Endothelial cell of umbilical vein (primary cell): ENCODE measurements around the gene KRTCAP2.

ENCODE experiments used
- EZH2 ChIP-seq: IDR thresholded peaks from 2 replicates; pipeline ENCODE4 v1.6.1; 2012; ENCODE audit warnings: borderline replicate concordance, low read depth, mild to moderate bottlenecking, moderate library complexity, low read length, inconsistent platforms; ENCODE audit not compliant: severe bottlenecking
- FOS ChIP-seq: IDR thresholded peaks from 2 replicates; pipeline ENCODE4 v1.6.1; 2011; ENCODE audit warnings: mild to moderate bottlenecking, low read length, moderate library complexity, borderline replicate concordance; ENCODE audit not compliant: insufficient read depth
- MYC ChIP-seq: IDR thresholded peaks from one replicate; pipeline ENCODE4 v1.6.1; 2011; ENCODE audit warnings: mild to moderate bottlenecking, low read depth, low read length
- POLR2A ChIP-seq: IDR thresholded peaks from 2 replicates; pipeline ENCODE4 v1.6.1; 2012; ENCODE audit warnings: low read depth, mild to moderate bottlenecking, control low read depth, low read length
- POLR2AphosphoS5 ChIP-seq: IDR thresholded peaks from 2 replicates; pipeline ENCODE4 v1.6.1; 2012; ENCODE audit warnings: low read depth, mild to moderate bottlenecking, control low read depth, low read length, moderate library complexity; ENCODE audit not compliant: insufficient read depth
- TF ChIP-seq, protein P1 (sequence below), 2 donors: IDR thresholded peaks; 1 replicate in 1 of 2; 2 replicates in 1 of 2; pipeline ENCODE4 v1.5.1; 2011; ENCODE audit warnings: low read length in 2 of 2, mild to moderate bottlenecking in 2 of 2, moderate library complexity in 2 of 2, control low read depth in 1 of 2, inconsistent platforms in 1 of 2, low read depth in 1 of 2; ENCODE audit not compliant: insufficient read depth in 1 of 2; ENCODE audit errors: extremely low read depth in 1 of 2
- TF ChIP-seq, protein P2 (sequence below): IDR thresholded peaks from 2 replicates; pipeline ENCODE4 v1.6.1; 2011; ENCODE audit not compliant: insufficient read depth, insufficient read length

DNA sequence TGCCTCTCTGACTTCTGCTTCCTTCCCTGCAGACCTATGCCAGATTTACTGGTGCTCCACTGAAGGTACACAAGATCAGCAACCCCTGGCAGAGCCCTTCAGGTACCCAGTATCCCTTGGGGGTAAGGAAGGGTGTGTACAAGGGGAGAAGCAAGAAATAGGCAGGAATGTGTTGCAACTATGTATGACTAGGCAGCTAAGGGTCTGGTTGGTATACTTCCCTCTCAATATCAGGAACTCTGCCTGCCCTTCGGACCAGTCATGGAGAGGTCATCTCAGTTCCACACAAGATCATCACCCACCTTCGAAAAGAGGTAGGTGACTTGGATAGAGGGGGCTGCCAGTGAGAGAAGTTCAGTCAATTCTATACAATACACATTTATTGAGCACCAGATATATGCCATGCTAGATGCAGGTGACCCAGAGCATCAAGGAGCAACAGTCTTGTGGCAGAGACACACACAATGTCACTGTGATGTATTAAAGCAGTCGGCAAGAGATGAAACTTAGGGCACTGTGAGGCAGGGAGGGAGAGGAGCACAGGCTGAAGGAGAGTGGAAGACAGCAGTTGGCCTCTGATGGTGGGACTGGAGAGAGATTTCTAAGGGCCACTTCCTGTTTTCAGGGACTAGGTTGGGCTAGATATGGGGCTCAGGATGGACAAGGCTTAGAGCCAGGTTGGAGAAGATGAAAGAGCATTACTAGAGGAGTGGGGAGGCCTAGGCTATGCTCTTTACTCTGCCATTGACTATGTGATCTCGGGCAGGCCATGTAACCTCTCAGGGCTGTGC is 37.4 kb upstream of the KRTCAP2 start:
- TF ChIP-seq, protein P1, sequence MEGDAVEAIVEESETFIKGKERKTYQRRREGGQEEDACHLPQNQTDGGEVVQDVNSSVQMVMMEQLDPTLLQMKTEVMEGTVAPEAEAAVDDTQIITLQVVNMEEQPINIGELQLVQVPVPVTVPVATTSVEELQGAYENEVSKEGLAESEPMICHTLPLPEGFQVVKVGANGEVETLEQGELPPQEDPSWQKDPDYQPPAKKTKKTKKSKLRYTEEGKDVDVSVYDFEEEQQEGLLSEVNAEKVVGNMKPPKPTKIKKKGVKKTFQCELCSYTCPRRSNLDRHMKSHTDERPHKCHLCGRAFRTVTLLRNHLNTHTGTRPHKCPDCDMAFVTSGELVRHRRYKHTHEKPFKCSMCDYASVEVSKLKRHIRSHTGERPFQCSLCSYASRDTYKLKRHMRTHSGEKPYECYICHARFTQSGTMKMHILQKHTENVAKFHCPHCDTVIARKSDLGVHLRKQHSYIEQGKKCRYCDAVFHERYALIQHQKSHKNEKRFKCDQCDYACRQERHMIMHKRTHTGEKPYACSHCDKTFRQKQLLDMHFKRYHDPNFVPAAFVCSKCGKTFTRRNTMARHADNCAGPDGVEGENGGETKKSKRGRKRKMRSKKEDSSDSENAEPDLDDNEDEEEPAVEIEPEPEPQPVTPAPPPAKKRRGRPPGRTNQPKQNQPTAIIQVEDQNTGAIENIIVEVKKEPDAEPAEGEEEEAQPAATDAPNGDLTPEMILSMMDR (IDR thresholded peaks at IDR 0.05; ENCODE audit: extremely low read depth in 1 of 2, insufficient read depth in 1 of 2, low read depth in 1 of 2, low read length in 2 of 2) = no peak
- TF ChIP-seq EZH2 = no peak
- no peak for TF ChIP-seq MYC
- no peak for TF ChIP-seq POLR2A
- no peak for TF ChIP-seq FOS
- TF ChIP-seq, protein P2, sequence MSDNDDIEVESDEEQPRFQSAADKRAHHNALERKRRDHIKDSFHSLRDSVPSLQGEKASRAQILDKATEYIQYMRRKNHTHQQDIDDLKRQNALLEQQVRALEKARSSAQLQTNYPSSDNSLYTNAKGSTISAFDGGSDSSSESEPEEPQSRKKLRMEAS = no peak
- TF ChIP-seq POLR2AphosphoS5 = no peak
